ENCODE results near the gene SORCS2. TPM values are rescaled to one million over a fixed set of nuclear protein-coding genes. Genes with fewer than 3 reads are reported as not detected.

The SORCS2 gene
- total and polyA plus RNA-seq, 2 of the 8 experiments (the other 6 are each of a cell fraction or from before 2014, with no cell fraction given): 0.36 to 1.8 TPM

- TF ChIP-seq RAD21 (IDR thresholded peaks at IDR 0.05 in 1 of 2, conservative IDR thresholded peaks at IDR 0.05 in 1 of 2; ENCODE audit: low read depth in 2 of 2, low read length in 2 of 2) (no peak), CTBP2 (IDR thresholded peaks at IDR 0.05; ENCODE audit: borderline replicate concordance, insufficient read depth, insufficient read length, low read length) (no peak), JUN (IDR thresholded peaks at IDR 0.05; ENCODE audit: low read depth, low read length) (no peak), CHD7 (IDR thresholded peaks at IDR 0.05; ENCODE audit: insufficient replicate concordance, low read length) (no peak), EGR1 (IDR thresholded peaks at IDR 0.05; ENCODE audit: borderline replicate concordance, low read depth, low read length) (no peak), KDM5A (IDR thresholded peaks at IDR 0.05; ENCODE audit: low read length) (no peak), RXRA (IDR thresholded peaks at IDR 0.05; ENCODE audit: insufficient read depth, low read depth, low read length) (no peak), KDM1A (IDR thresholded peaks at IDR 0.05; ENCODE audit: borderline replicate concordance, low read length) (no peak)
Observed at GRCh38 chr4:7572894-7573293, 380.6 kb downstream of the SORCS2 start (continued).
